GM12874 (cell line): ENCODE results near the gene PPP1CA.
A peak's percentile ranks its signal among the peaks of the same experiment; 100 is the strongest.

ENCODE experiments used
- TF ChIP-seq, protein P1 (sequence below): IDR thresholded peaks from 2 replicates; pipeline ENCODE4 v1.5.1; 2011; ENCODE audit warnings: low read depth, mild to moderate bottlenecking, control low read depth, low read length, moderate library complexity; ENCODE audit not compliant: insufficient read depth

Gene PPP1CA

GRCh38 chr11:67354075-67355022 lies 47.3 kb downstream of the PPP1CA start:
- TF ChIP-seq, protein P1, sequence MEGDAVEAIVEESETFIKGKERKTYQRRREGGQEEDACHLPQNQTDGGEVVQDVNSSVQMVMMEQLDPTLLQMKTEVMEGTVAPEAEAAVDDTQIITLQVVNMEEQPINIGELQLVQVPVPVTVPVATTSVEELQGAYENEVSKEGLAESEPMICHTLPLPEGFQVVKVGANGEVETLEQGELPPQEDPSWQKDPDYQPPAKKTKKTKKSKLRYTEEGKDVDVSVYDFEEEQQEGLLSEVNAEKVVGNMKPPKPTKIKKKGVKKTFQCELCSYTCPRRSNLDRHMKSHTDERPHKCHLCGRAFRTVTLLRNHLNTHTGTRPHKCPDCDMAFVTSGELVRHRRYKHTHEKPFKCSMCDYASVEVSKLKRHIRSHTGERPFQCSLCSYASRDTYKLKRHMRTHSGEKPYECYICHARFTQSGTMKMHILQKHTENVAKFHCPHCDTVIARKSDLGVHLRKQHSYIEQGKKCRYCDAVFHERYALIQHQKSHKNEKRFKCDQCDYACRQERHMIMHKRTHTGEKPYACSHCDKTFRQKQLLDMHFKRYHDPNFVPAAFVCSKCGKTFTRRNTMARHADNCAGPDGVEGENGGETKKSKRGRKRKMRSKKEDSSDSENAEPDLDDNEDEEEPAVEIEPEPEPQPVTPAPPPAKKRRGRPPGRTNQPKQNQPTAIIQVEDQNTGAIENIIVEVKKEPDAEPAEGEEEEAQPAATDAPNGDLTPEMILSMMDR, result no peak

GRCh38 chr11:67353317-67354074 lies 48.2 kb downstream of the PPP1CA start, which contains the start of gene POLD4:
TSS of gene POLD4 (minus strand) at chr11:67353546. CDS start at chr11:67353399, 147 bp downstream.
- TF ChIP-seq, protein P1, result no peak

DNA sequence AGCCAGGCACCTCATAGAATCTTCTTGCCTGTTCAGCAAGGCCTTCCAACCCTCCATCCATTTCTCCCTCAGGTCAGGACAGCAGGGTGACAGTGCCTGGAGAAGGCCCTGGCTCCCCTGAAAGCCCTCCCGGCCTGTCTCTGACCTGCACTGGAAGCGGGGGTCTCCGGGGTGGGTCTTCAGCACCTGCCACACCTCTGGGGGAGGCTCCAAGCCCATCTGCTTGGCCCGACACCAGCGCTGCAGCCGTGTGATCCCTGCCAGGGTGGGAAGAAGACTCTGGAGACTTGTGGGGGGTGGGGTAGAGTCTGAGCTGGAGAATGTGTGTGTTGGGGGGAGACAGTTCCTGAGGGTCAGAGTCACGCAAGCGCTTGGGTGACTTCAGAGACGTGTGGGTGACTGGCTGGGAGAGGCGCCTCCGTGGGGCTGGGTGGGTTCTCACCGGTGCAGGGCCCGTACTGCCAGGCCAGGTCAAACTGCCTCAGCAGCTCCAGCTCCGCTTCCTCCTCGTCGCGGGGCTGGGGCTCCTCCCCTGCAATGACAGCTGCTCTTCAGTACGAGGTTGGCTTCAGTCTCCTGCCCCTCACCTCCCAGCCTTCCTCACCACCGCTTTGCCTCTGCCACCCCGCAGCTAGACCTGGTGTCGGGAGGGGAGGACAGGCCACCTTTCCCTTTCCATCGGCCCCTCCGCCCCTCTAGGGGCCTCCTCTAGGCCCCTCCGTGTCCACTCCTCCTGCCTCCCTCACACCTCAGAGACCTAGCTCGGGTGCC lies 48.9 kb downstream of the PPP1CA start:
- TF ChIP-seq, protein P1, result no peak

DNA sequence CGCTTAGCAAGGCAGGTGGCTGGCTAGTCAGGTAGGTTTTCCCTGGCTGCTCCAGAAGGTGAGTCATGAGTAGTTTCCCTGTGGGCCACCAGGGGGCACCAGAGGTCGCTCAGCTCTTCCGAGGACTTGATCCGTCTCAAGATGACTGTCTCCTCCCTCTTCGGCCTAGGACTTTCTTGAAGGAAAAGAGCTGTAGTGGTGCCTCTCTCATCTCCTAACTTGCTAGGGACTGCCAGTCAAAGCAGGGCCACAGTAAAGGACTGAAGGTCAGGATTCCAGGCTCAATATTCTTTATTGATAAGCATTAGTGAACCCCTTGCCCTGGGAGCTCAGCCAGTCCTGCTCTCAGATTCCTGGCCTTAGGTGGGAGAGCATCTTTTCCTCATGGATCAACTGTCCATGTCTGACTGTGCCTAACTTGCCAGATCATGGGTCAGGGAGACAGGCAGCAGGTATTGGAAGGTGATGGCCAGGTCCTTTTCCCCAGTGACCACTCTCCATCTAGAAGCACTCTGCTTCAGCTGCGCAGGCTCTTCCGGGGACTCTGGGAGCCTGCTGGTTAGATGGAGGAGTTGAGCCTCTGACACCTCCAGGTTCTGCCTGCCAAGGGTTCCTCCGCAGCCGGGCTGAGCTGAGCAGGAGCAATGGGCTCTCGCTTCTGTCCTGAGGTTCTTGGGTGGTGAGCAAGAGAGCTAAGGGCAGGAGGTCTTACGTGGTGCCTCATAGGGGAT lies 50.2 kb downstream of the PPP1CA start:
- TF ChIP-seq, protein P1, result peak; percentile 94

- TF ChIP-seq, protein P1, result no peak
Measured at GRCh38 chr11:67349928-67350465, 51.7 kb downstream of the PPP1CA start.

DNA sequence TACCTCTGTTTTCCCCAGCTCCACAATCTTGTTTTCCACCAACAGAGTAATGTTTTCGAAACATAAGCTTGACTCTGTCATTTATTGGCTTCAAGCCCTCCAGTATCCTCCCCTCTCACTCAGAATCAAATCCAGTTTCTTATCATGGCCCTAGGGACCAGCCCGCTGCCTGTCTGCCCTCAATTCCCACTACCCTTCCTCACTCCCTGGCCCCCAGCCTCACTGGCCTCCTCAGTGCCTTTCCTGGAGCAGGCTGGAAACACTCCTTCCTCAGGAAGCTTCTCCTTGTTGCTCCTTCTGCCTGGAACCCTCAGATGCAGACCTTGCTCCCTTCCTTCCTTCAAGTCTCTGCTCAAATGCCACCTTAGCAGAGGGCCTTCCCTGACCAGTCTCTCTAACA lies 52.2 kb downstream of the PPP1CA start:
- TF ChIP-seq, protein P1, result no peak
